Keratinocyte (primary cell): ENCODE results near the gene KDF1. TPM values are rescaled to one million over a fixed set of nuclear protein-coding genes. Genes with fewer than 3 reads are reported as not detected.

Experiments used
- DNase-seq: peaks from one replicate; pipeline ENCODE4 v3.0.0-alpha.2; 2011; ENCODE audit warnings: low read depth, missing footprints, low spot score
- FAIRE-seq: peaks from 2 replicates; lab custom pipeline; 2011; peaks lifted over from hg19 to GRCh38; lab: Jason Lieb, UNC
- H2AFZ ChIP-seq: 2 replicates; pipeline ENCODE4 v1.6.0; 2012; ENCODE audit warnings: low read length, control low read depth, inconsistent platforms; ENCODE audit not compliant: control insufficient read depth
- H3K27ac ChIP-seq: 2 replicates; pipeline ENCODE4 v1.5.1; 2011; ENCODE audit warnings: low read length; ENCODE audit not compliant: control insufficient read depth, insufficient read depth
- H3K27me3 ChIP-seq: 3 replicates; pipeline ENCODE4 v1.6.0; 2011; ENCODE audit warnings: low read length; ENCODE audit not compliant: control insufficient read depth, insufficient read depth; ENCODE audit errors: extremely low read depth
- H3K36me3 ChIP-seq, 2 experiments: 2 replicates in 1 of 2; 3 replicates in 1 of 2; pipeline ENCODE4 v1.5.1; 2011; ENCODE audit warnings: low read length in 2 of 2, mild to moderate bottlenecking in 1 of 2; ENCODE audit not compliant: control insufficient read depth in 2 of 2, insufficient read depth in 2 of 2; ENCODE audit errors: extremely low read depth in 1 of 2
- H3K4me1 ChIP-seq: 3 replicates; pipeline ENCODE4 v1.5.1; 2011; ENCODE audit warnings: low read length; ENCODE audit not compliant: control insufficient read depth, insufficient read depth; ENCODE audit errors: extremely low read depth
- H3K4me2 ChIP-seq: 3 replicates; pipeline ENCODE4 v1.6.0; 2011; ENCODE audit warnings: low read depth, low read length; ENCODE audit not compliant: control insufficient read depth, insufficient read depth; ENCODE audit errors: extremely low read depth
- H3K4me3 ChIP-seq, 3 experiments: fragments of 200-600 bp in 1 of 3; sonication (generic) in 1 of 3; 2 replicates in 2 of 3; 3 replicates in 1 of 3; pipeline ENCODE4 v1.5.1; 2011 to 2016; ENCODE audit warnings: low read length in 3 of 3, mild to moderate bottlenecking in 3 of 3, control low read depth in 2 of 3, inconsistent platforms in 1 of 3, low read depth in 1 of 3, mixed read lengths in 1 of 3, mixed run types in 1 of 3, moderate library complexity in 1 of 3; ENCODE audit not compliant: control insufficient read depth in 2 of 3, insufficient read depth in 2 of 3; ENCODE audit errors: extremely low read depth in 1 of 3
- H3K79me2 ChIP-seq: 2 replicates; pipeline ENCODE4 v1.6.0; 2012; ENCODE audit warnings: low read length; ENCODE audit not compliant: control insufficient read depth, insufficient read depth
- H3K9ac ChIP-seq: 3 replicates; pipeline ENCODE4 v1.6.0; 2011; ENCODE audit warnings: low read length; ENCODE audit not compliant: control insufficient read depth, insufficient read depth; ENCODE audit errors: extremely low read depth
- H3K9me1 ChIP-seq: 3 replicates; pipeline ENCODE4 v1.6.0; 2011; ENCODE audit warnings: low read length; ENCODE audit not compliant: control insufficient read depth, insufficient read depth; ENCODE audit errors: extremely low read depth
- H3K9me3 ChIP-seq: 2 replicates; pipeline ENCODE4 v1.5.1; 2012; ENCODE audit warnings: low read depth, low read length; ENCODE audit not compliant: control insufficient read depth
- H4K20me1 ChIP-seq: 3 replicates; pipeline ENCODE4 v1.6.0; 2011; ENCODE audit warnings: low read length; ENCODE audit not compliant: control insufficient read depth, insufficient read depth; ENCODE audit errors: extremely low read depth
- EZH2 ChIP-seq: IDR thresholded peaks from one replicate; pipeline ENCODE4 v1.6.1; 2012; ENCODE audit warnings: inconsistent platforms, mild to moderate bottlenecking, low read length, moderate library complexity
- dilution Hi-C: fragments of 300-500 bp; cut with MboI; formaldehyde crosslinking; loops from one replicate; pipeline ENCODE4 v1.7.0; 2020; ENCODE audit warnings: low sequenced_read_pairs; ENCODE audit not compliant: extremely low pct_ligation_motif_present
- polyA plus RNA-seq, 5 experiments: library from polyadenylated mRNA; depleted of rRNA in 3 of 5; stranded (reverse) in 3 of 5; stranded (forward) in 1 of 5; unstranded in 1 of 5; fragments of >200 nt; gene quantifications; 1 replicate in 1 of 5; 2 replicates in 3 of 5; 3 replicates in 1 of 5; pipeline versions ENCODE4 v1.2.1 to v1.2.3, GENCODE V29; 2011 to 2012; ENCODE audit warnings: missing spikeins in 2 of 5, low read depth in 1 of 5, low replicate concordance in 1 of 5
- TF ChIP-seq, protein P1 (sequence below), 3 experiments: IDR thresholded peaks in 1 of 3; conservative IDR thresholded peaks in 1 of 3; optimal IDR thresholded peaks in 1 of 3; 2 replicates in 2 of 3; 3 replicates in 1 of 3; pipeline versions ENCODE3 to v1.5.1; 2011; ENCODE audit warnings: low read length in 3 of 3, mild to moderate bottlenecking in 3 of 3, moderate library complexity in 2 of 3, control low read depth in 1 of 3, inconsistent platforms in 1 of 3; ENCODE audit not compliant: insufficient read depth in 2 of 3; ENCODE audit errors: extremely low read depth in 1 of 3

Gene KDF1
- polyA plus RNA-seq, 1 donor (not counting 4 experiments of a cell fraction or from before 2014, with no cell fraction given), result 13.8 TPM

DNA sequence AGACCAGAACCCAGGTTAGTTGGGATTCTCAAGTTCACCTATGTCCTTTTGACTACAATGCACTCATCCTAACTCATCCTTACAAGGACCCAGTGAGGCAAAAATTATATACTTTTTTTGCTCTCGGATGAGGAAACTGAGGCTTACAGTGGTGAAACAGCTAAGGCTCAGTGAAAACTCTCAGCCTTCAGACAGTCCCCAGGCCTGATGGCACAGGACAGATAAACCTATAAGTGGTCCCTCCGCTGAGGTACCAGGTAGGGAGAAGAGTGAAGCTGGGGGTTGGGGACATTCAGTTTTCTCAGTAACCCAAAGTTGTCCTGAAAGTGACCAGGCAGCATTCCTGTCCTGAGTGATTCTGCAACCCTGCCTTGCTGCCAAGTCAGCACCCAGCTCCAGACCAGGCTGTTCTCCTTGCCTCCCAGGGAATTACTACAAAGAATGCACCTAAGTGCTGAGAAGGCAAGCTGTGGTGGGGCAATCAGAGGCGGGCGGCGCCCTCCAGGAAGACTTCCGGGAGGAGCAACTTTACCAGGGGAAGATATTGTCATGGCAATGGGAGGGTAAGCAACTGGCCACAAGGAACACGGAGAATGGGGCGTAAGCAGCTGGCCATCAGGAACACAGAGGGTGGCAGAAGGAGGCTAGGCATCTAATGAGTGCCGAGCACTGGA lies 47.8 kb upstream of the KDF1 start:
- Histone ChIP-seq H2AFZ (no peak overlapping the region), H3K4me1 (peaks cover 46% of the 10 kb centered on the region)
- dilution Hi-C loops, result no loop called here

DNA sequence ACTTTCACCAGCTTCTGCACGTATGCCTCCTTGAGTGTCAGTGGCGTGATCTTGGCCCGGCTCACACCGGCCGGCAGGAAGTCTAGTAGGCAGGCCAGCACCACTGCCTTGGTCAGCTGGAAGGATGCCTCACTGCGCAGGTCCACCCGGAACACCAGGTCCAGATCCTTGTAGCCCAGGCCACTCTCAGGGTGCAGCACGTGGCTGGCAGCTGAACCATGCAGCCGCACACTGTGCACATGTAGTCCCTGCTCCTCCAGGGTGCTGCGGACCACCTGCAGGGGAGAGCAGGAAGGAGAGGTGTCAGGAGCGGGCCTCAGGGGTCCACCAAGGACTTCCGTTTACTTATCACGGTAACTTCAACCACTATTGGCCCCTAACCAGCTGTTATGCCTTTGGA lies 46.4 kb upstream of the KDF1 start:
- Histone ChIP-seq H3K4me1 (peaks cover 56% of the 10 kb centered on the region), H3K27ac (no peak overlapping the region), H3K36me3 (peaks cover 11 to 36% of the 10 kb centered on the region in 2 experiments), H3K4me2 (no peak overlapping the region), H3K79me2 (peaks cover 61% of the 10 kb centered on the region), H3K9me3 (no peaks in the 10 kb centered on the region), H3K4me3 (no peak overlapping the region), H4K20me1 (peaks cover 17% of the 10 kb centered on the region), H3K9ac (no peak overlapping the region), H3K27me3 (no peaks in the 10 kb centered on the region), H3K9me1 (peaks cover 7% of the 10 kb centered on the region), H2AFZ (no peak overlapping the region)
- FAIRE-seq (no peak), DNase-seq (no peak)
- TF ChIP-seq, protein P1, sequence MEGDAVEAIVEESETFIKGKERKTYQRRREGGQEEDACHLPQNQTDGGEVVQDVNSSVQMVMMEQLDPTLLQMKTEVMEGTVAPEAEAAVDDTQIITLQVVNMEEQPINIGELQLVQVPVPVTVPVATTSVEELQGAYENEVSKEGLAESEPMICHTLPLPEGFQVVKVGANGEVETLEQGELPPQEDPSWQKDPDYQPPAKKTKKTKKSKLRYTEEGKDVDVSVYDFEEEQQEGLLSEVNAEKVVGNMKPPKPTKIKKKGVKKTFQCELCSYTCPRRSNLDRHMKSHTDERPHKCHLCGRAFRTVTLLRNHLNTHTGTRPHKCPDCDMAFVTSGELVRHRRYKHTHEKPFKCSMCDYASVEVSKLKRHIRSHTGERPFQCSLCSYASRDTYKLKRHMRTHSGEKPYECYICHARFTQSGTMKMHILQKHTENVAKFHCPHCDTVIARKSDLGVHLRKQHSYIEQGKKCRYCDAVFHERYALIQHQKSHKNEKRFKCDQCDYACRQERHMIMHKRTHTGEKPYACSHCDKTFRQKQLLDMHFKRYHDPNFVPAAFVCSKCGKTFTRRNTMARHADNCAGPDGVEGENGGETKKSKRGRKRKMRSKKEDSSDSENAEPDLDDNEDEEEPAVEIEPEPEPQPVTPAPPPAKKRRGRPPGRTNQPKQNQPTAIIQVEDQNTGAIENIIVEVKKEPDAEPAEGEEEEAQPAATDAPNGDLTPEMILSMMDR (optimal IDR thresholded peaks at IDR 0.05 in 1 of 3, IDR thresholded peaks at IDR 0.05 in 1 of 3, conservative IDR thresholded peaks at IDR 0.05 in 1 of 3; ENCODE audit: extremely low read depth in 1 of 3, insufficient read depth in 2 of 3, low read length in 3 of 3), result no peak
- no peak for TF ChIP-seq EZH2
- dilution Hi-C loops, result no loop called here

More for the DNA sequence above, 47.8 kb upstream of the KDF1 start:
- no peak for DNase-seq
- H3K4me3 ChIP-seq, result no peak overlapping the region
- peaks cover 7% of the 10 kb centered on the region for H3K9me1 ChIP-seq
- peak; percentile 5 for FAIRE-seq
- peaks cover 17% of the 10 kb centered on the region for H4K20me1 ChIP-seq
- H3K36me3 ChIP-seq, result peaks cover 10 to 31% of the 10 kb centered on the region in 2 experiments
- H3K79me2 ChIP-seq, result peaks cover 70% of the 10 kb centered on the region
- TF ChIP-seq, protein P1 (optimal IDR thresholded peaks at IDR 0.05 in 1 of 3, IDR thresholded peaks at IDR 0.05 in 1 of 3, conservative IDR thresholded peaks at IDR 0.05 in 1 of 3; ENCODE audit: extremely low read depth in 1 of 3, insufficient read depth in 2 of 3, low read length in 3 of 3), result no peak
- no peaks in the 10 kb centered on the region for H3K27me3 ChIP-seq
- H3K9ac ChIP-seq, result no peak overlapping the region
- H3K4me2 ChIP-seq, result peak overlapping the region; percentile 31
- H3K9me3 ChIP-seq, result no peaks in the 10 kb centered on the region
- H3K27ac ChIP-seq, result no peak overlapping the region
